ENCODE results near the gene PPIF.

Gene PPIF

GRCh38 chr10:79404690-79405131, 57.4 kb downstream of the PPIF start (continued):
- TF ChIP-seq ZNF391 (tag by site-specific recombination; IDR thresholded peaks at IDR 0.05; ENCODE audit: borderline replicate concordance, low read depth) (no peak), ZNF513 (tag by site-specific recombination; IDR thresholded peaks at IDR 0.05) (no peak), GLI4 (tag by site-specific recombination; IDR thresholded peaks at IDR 0.05) (no peak), ZNF530 (tag by site-specific recombination; IDR thresholded peaks at IDR 0.05; ENCODE audit: low read depth) (no peak), ZNF423 (tag by site-specific recombination; IDR thresholded peaks at IDR 0.05) (no peak), KLF9 (tag by site-specific recombination; IDR thresholded peaks at IDR 0.05; ENCODE audit: low read depth) (no peak), PBX3 (CRISPR knock-in tag; IDR thresholded peaks at IDR 0.05) (no peak), ZNF548 (tag by site-specific recombination; IDR thresholded peaks at IDR 0.05) (no peak), ZNF341 (tag by site-specific recombination; IDR thresholded peaks at IDR 0.05; ENCODE audit: low read depth) (peak; percentile 63), ZNF621 (tag by site-specific recombination; IDR thresholded peaks at IDR 0.05) (no peak)
